GM20000 (cell line): Measurements from ENCODE around the gene ZNF605.
"Not testable (repeated sequence)": the region's sequence is repeated elsewhere in the genome, so short reads cannot be mapped to it uniquely, and the experiment has no call there.

Experiments
- DNase-seq: peaks from one replicate; pipeline ENCODE4 v3.0.0; 2012; ENCODE audit warnings: low spot score
- CTCF ChIP-seq: IDR thresholded peaks from 2 replicates; pipeline ENCODE4 v1.5.1; 2012; ENCODE audit warnings: mild to moderate bottlenecking, control low read depth; ENCODE audit errors: extremely low read depth, missing control alignments

Gene ZNF605

DNA sequence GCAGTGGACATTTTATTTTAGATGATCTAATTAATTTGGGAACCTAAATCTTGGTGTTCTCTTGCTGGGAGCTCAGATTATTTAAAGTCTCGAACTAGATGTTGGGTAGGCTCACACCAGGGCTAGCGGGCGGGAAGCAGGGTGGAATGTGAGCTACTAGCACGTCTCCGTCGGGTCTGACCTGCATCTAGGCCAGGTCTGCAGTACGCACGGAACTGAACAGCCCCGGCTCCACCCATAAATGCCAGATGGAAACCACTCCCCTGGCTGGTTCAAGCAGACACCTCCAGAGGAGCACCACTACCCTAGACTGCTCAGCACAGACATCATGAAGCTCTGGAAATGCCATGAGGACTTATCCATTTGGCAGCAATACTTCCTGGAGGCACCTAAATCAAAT is 10.3 kb downstream of the ZNF605 start:
- no peak for TF ChIP-seq CTCF
- DNase-seq, result no peak

DNA sequence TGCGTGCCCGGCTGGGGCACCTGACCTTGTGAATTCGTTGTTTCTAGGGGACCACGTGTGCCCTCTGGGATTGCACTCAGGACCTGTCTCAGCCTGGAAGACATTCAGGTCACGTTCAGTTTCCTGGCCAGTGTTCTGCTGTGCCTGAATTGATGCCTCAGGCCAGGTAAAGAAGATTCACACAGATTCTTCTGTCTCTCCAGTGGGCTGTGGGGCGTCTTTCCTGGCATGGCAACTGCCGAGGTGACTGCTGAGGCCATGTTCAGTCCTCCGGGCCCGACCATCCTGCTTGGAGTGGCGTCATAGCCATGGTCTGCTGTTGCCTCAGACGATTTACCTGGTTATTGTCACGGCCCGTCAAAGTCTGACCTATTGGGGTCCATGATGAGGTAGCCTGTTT is 13.5 kb downstream of the ZNF605 start:
- no peak for DNase-seq
- no peak for TF ChIP-seq CTCF

GRCh38 chr12:132941336-132941954 is 14.7 kb downstream of the ZNF605 start:
- no peak for TF ChIP-seq CTCF

DNA sequence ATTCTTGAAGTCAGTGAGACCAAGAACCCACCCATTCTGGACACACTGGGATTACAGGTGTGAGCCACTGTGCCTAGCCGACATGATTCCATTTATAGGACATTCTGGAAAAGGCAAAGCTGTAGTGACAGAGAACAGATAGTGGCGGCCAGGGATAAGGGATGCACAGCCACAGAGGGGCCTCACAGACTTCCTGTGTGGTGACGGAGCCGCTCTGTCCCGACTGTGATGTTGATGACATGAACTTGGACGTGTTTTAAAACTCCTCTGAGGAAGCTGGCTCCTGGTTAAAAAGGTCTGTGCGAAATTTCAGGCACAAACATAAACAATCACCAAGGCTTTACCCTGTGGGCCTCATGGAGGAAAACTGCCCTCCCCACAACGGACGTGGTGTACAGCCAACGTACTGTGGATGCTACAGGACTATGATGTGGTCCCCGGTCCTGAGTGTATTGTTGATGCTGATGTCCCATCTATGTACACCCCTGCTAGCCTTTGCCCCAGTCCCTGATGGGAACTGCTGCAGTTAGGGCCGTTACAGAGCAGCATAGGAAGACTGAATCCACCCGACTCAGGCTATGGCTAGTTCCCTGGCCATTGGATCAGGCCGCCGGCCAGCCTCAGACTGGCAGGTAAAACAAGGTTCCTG is 15.9 kb downstream of the ZNF605 start:
- DNase-seq, result no peak
- TF ChIP-seq CTCF, result no peak

More at GRCh38 chr12:132941336-132941954, 14.7 kb downstream of the ZNF605 start:
- DNase-seq, result no peak

GRCh38 chr12:132938807-132939206 is 17.3 kb downstream of the ZNF605 start:
- not testable (repeated sequence) for DNase-seq

DNA sequence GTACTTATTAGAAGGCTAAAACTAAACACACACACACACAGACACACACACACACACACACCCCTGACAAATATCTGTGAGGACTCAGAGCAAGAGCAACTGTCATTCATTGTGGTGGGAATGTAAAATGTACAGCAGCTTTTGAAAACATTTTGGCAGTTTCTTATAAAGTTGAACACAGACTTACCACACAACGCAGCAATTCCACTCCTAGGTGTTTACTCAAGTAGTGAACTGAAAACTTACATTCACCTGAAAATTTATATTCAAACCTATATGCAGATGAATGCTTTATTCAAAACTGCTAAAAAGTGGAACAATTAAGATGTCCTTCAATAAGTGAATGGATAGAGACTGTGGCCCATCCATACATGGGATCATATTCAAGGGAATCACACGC is 18.6 kb downstream of the ZNF605 start:
- no peak for TF ChIP-seq CTCF
- no peak for DNase-seq

DNA sequence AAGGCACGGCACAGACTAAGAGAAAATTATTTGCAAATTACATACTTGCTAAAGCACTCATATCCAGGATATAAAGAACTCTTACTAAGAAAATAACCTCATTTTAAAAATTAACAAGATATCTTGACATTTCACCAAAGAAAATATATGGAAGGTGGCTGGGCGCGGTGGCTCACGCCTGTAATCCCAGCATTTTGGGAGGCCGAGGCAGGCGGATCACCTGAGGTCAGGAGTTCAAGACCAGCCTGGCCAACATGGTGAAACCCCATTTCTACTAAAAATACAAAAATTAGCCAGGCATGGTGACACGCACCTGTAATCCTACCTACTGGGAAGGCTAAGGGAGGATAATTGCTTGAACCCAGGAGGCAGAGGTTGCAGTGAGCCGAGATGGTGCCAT is 19.2 kb downstream of the ZNF605 start:
- DNase-seq, result not testable (repeated sequence)

DNA sequence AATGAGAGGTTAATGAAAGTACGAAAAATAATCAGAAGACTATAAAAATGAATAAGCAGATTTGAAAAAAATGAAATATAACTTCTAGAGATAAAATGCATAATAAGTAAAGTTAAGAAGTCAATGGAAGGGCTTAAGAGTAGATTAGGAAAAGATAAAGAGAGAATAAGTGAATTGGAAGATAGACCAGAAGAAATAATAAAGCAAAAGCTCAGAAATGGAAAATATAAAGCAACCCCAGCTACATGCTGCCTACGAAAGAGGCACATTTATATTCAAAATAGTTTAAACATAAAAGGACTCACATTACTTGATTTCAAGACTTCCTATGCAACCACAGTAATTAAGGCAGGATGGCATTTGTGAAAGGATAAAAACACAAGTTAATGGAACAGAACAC is 19.9 kb downstream of the ZNF605 start:
- no peak for DNase-seq
- TF ChIP-seq CTCF, result no peak
